DMS53 treated with DMSO at 0.1 percent for 48 hours (cell line): Measurements from ENCODE around the gene CD1D.
A peak's percentile ranks its signal among the peaks of the same experiment; 100 is the strongest.

ENCODE experiments used
- DNase-seq: peaks from one replicate; lab custom pipeline; 2025; ENCODE audit not compliant: unreplicated experiment; lab: John Stamatoyannopoulos, UW

The CD1D gene

GRCh38 chr1:158180741-158181576 lies at the start of gene CD1D:
Gene CD1D, plus strand, starts transcription at chr1:158180895. Its CDS starts 207 bp downstream, at chr1:158181102.
- DNase-seq, result peak; percentile 3

- DNase-seq, result no peak
Observed at GRCh38 chr1:158131217-158131616, 49.5 kb upstream of the CD1D start.

GRCh38 chr1:158140764-158141192 lies 39.9 kb upstream of the CD1D start:
- no peak for DNase-seq

- DNase-seq, result no peak
Observed at GRCh38 chr1:158145173-158145719, 35.4 kb upstream of the CD1D start.

- no peak for DNase-seq
Observed at GRCh38 chr1:158146165-158146564, 34.5 kb upstream of the CD1D start.

- DNase-seq, result no peak
Observed at GRCh38 chr1:158146739-158147138, 34.0 kb upstream of the CD1D start.

GRCh38 chr1:158147401-158147800 lies 33.3 kb upstream of the CD1D start:
- no peak for DNase-seq

- DNase-seq, result no peak
Observed at GRCh38 chr1:158147869-158148268, 32.8 kb upstream of the CD1D start.

- no peak for DNase-seq
Observed at GRCh38 chr1:158148468-158148867, 32.2 kb upstream of the CD1D start.

- no peak for DNase-seq
Observed at GRCh38 chr1:158149175-158149574, 31.5 kb upstream of the CD1D start.

GRCh38 chr1:158149577-158150269 lies 31.0 kb upstream of the CD1D start:
- DNase-seq, result peak; percentile 89

GRCh38 chr1:158150523-158150922 lies 30.2 kb upstream of the CD1D start:
- DNase-seq, result no peak

GRCh38 chr1:158153179-158153578 lies 27.5 kb upstream of the CD1D start:
- DNase-seq, result no peak

GRCh38 chr1:158153746-158154444 lies 26.8 kb upstream of the CD1D start:
- no peak for DNase-seq

GRCh38 chr1:158154501-158154900 lies 26.2 kb upstream of the CD1D start:
- no peak for DNase-seq

GRCh38 chr1:158155673-158156072 lies 25.0 kb upstream of the CD1D start:
- DNase-seq, result no peak

- DNase-seq, result no peak
Observed at GRCh38 chr1:158159597-158159996, 21.1 kb upstream of the CD1D start.

GRCh38 chr1:158161446-158161845 lies 19.2 kb upstream of the CD1D start:
- no peak for DNase-seq

GRCh38 chr1:158163000-158163947 lies 17.4 kb upstream of the CD1D start:
- no peak for DNase-seq

- DNase-seq, result no peak
Observed at GRCh38 chr1:158169105-158169504, 11.6 kb upstream of the CD1D start.
